Activated CD4-positive, CD25-positive, alpha-beta regulatory T cell treated with anti-CD3 and anti-CD28 coated beads, Interleukin-2, amount 50 U/mL, for 24 hours (primary cell): ENCODE data around the gene ATP1B2.
"Not testable (repeated sequence)": the region's sequence is repeated elsewhere in the genome, so short reads cannot be mapped to it uniquely, and the experiment has no call there.

Experiments
- ATAC-seq, 2 donors: fragments of 150-1000 bp; cut with Tn5 transposase; one replicate each; pipeline ENCODE4 v1.10.0; 2021; ENCODE audit warnings: mild to moderate bottlenecking in 1 of 2, moderate library complexity in 1 of 2

ATP1B2 gene

GRCh38 chr17:7636163-7636562 lies 14.6 kb upstream of the ATP1B2 start:
- ATAC-seq: no peak

- ATAC-seq: no peak
Observed at GRCh38 chr17:7640783-7641182, 9.9 kb upstream of the ATP1B2 start.

- ATAC-seq: not testable (repeated sequence)
Observed at GRCh38 chr17:7641635-7642034, 9.1 kb upstream of the ATP1B2 start.

- no peak for ATAC-seq
Observed at GRCh38 chr17:7644775-7645174, 6.0 kb upstream of the ATP1B2 start.

- no peak for ATAC-seq
Observed at GRCh38 chr17:7646457-7646856, 4.3 kb upstream of the ATP1B2 start.

- ATAC-seq: no peak
Observed at GRCh38 chr17:7647018-7647417, 3.7 kb upstream of the ATP1B2 start.

- ATAC-seq: no peak
Observed at GRCh38 chr17:7651097-7651664, 455 bp downstream of the ATP1B2 start.

- no peak for ATAC-seq
Observed at GRCh38 chr17:7651665-7652387, 1.1 kb downstream of the ATP1B2 start.

GRCh38 chr17:7652388-7653356 lies 1.9 kb downstream of the ATP1B2 start:
- no peak for ATAC-seq

- no peak for ATAC-seq
Observed at GRCh38 chr17:7654832-7655540, 4.3 kb downstream of the ATP1B2 start.

- no peak for ATAC-seq
Observed at GRCh38 chr17:7655541-7655840, 4.8 kb downstream of the ATP1B2 start.

GRCh38 chr17:7656958-7657609 lies 6.4 kb downstream of the ATP1B2 start:
- no peak for ATAC-seq

GRCh38 chr17:7667656-7668406 lies 17.1 kb downstream of the ATP1B2 start:
- no peak for ATAC-seq

GRCh38 chr17:7668482-7668881 lies 17.8 kb downstream of the ATP1B2 start:
- no peak for ATAC-seq

GRCh38 chr17:7673239-7673638 lies 22.5 kb downstream of the ATP1B2 start:
- ATAC-seq: no peak

GRCh38 chr17:7674934-7675333 lies 24.2 kb downstream of the ATP1B2 start:
- no peak for ATAC-seq

GRCh38 chr17:7676533-7676932 lies 25.8 kb downstream of the ATP1B2 start:
- no peak for ATAC-seq

- no peak for ATAC-seq
Observed at GRCh38 chr17:7677388-7678067, 26.8 kb downstream of the ATP1B2 start.

GRCh38 chr17:7684851-7685532 lies 34.3 kb downstream of the ATP1B2 start:
- ATAC-seq: no peak

- peak; percentile 64 to 67 for ATAC-seq
Observed at GRCh38 chr17:7685533-7686221, 35.0 kb downstream of the ATP1B2 start.
